HG02981 (cell line): ENCODE measurements around the gene UPP1.
A peak's percentile ranks its signal among the peaks of the same experiment; 100 is the strongest.
"Not testable (repeated sequence)": the region's sequence is repeated elsewhere in the genome, so short reads cannot be mapped to it uniquely, and the experiment has no call there.

Experiments
- ATAC-seq: cut with Tn5 transposase; IDR thresholded peaks from one replicate; pipeline ENCODE4 v1.9.1; 2021; ENCODE audit warnings: mild to moderate bottlenecking, moderate library complexity; ENCODE audit not compliant: unreplicated experiment

UPP1 gene

DNA sequence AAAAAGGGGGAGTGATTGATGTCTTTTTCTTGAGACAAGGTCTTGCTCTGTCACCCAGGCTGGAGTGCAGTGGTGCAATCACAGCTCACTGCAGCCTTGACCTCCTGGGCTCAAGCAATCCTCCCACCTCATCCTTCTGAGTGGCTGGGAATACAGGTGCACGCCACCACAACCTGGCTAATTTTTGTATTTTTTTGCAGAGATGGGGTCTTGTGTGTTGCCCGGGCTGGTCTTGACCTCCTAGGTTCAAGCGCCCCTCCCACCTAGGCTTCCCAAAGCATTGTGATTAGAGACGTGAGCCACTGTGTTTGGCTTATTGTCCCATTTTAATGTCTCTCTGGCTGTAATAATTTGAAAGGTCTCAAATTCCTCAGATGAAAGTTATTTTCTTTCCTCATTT lies 21.8 kb downstream of the UPP1 start:
- ATAC-seq = no peak

DNA sequence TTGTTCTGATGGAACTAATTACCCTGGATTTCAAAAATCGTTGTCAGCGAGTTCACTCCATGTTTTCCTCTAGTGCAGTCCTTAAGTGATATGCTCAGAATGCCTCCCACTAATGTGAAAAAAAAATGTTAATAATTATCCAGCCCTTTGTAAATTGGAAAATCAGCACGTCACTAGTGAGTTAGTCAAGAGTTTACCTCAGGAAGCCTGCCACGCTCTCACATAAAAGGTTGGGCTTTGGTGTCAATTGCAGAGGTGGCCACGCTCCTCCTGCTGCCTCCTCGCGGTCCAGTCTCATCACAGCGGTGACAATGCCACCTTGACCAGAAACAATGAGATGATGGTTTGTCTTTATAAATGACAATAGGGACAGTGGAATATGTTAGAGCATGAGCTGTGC lies 22.5 kb downstream of the UPP1 start:
- no peak for ATAC-seq

DNA sequence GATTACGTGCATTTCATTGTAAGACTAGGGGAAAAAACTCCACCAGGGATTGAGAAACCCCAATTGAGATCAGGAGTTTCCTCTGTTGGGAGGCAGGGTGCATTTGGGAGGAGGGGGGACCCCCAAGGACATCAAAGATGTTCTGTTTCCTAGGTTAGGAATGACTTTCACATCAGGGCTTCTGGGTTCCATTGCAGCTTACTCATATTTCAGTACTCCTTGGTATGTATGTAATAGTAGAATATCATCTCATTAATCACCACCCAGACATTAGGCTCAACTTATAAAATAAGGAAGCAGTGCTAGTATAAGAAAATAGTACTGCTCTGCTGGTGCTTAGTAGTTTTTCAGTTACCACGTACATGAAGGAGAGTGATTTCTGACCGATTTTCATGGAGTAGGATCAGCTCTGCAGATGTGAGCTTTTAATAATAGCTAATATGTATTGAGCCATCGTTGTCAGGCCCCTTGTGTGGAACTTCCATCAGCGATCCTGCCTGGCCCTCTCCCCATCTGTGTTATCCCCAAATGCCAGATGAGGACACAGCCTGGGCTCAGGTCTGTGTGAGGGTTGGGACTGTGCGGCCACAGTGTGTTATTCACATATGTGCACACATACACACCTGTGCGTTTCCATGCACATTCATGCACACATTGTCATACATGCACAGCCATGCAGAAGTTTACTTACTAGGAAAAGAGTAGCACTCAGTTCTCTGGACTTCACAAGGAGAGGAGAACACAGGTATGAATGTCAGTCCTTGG lies 23.5 kb downstream of the UPP1 start:
- ATAC-seq = no peak

DNA sequence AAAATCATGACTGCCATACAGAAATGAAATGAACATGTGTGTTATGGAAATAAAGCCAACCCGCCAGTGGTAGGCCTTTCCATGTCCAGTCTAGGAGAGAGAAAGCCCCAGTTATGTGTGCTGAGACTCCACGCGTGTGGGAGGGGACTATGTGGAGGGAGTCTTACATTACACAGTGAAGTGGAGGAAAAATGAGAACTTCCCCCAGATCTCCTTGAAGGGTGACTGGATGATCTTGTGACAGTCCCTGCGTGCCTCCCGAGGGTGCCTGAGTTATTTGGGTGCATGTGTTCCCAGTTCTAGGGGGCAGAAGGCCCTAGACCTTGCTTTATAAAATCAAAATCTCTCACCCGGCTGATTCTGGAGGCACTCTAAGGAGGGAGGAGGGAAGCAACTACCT lies 24.2 kb downstream of the UPP1 start:
- no peak for ATAC-seq

DNA sequence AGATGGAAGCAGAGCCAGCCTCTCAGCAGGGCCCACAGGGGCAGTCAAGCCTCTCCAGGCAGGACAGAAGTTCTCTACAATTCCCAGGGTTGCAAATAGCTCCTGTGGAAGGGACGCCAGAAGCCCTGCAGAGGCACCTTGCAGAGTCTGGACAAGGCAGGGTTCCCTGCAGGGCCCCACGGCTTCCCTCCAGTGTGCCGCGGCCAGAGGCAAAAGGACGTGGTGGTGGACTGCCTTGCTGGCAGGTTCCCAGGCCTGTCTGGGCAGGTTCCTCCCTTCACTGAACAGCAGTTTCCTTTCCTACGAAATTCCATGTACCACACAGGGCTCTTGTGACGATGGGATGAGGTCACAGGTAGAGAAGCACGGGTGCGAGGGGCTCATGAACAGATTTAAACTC lies 25.1 kb downstream of the UPP1 start:
- ATAC-seq = no peak

DNA sequence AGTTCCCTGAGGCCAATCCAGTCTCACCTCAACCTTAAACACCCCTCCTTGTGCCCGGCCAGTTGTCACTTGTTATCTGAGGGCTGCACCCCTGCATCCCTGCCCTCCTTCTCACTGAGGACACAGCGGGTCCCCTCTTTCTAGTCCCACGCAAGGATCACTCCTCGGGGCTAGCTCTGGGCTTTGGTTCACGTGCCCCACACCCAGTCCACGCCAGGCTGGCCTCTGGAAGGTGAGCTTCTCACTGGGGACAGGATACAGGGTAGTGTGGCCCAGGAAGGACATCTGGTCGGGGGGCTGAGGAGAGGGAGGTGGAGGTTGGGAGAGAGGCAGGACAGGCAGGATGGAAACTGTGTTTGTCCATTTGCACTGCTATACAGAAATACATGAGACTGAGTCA lies 25.5 kb downstream of the UPP1 start:
- no peak for ATAC-seq

DNA sequence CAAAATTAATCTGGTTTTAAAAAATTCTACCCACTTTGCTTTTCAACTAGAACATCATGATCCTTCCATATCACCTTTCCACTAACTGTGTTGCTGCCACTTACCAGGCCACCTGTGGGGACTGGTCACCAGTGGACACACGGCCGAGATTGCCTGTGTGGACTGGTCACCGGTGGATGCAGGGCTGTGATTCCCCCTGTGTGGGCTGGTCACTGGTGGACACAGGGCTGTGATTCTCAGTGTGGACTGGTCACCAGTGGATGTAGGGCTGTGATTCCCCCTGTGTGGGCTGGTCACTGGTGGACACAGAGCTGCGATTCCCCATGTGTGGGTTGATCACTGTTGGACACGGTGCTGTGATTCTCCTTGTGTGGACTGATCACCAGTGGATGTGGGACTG lies 27.0 kb downstream of the UPP1 start:
- ATAC-seq = no peak

DNA sequence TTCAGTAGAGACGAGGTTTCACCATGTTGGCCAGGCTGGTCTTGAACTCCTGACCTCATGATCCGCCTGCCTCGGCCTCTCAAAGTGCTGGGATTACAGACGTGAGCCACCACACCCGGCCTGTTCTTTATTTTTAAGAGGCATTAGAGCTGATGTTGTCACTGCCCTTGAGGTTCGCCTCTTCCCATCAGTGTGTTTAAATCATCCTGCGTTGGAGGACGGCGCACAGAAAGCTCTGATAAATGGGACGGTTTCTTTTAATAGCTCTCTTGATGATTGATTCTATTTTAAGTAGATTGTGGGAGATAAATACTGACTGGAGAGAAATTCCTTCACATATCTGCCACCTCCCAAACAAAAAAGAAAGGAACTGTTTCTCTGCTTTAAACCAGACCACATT lies 29.0 kb downstream of the UPP1 start:
- no peak for ATAC-seq

DNA sequence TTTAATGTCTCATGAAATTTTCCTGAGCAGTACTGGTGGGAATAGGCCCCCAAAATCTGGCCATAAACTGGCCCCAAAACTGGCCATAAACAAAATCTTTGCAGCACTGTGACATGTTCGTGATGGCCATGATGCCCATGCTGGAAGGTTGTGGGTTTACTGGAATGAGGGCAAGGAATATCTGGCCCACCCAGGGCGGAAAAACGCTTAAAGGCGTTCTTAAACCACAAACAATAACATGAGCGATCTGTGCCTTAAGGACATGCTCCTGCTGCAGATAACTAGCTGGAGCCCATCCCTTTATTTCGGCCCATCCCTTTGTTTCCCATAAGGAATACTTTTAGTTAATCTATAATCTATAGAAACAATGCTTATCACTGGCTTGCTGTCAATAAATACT lies 31.5 kb downstream of the UPP1 start:
- ATAC-seq = not testable (repeated sequence)

DNA sequence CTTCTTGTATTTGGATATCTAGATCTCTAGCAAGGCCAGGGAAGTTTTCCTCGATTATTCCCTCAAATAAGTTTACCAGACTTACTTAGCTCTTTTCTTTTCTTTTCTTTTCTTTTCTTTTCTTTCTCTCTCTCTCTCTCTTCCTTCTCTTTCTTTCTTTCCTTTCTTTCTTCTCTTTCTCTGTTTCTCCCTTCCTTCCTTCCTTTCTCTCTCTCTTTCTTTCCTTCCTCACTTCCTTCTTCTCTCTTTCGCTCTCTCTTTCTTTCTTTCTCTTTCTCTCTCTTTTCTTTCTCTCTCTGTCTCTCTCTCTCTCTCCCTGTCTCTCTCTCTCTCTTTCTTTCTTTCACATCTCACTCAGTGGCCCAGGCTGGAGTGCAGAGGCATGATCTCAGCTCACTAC lies 37.0 kb downstream of the UPP1 start:
- ATAC-seq = no peak

DNA sequence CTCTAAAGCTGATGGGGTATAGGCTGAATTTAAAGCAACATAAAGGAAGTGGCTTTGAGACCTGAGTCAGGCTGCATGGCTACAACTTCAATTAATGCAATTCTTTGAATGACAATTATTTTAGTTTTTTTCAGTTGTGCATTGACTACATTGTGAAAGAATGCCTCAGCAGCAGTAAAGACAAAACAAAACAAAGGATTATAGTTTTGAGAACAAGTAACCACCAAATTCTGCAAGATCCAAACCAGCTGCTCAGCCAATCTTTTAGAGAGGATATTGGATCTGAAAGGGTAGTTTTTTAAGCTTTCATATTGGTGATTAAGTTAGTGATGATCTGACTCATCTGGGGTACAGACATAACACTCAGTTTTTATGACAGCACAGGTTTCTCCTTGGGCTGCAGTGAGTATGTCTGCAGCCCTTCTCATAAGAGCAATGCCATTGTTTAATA lies 41.6 kb downstream of the UPP1 start:
- peak; percentile 79 for ATAC-seq

DNA sequence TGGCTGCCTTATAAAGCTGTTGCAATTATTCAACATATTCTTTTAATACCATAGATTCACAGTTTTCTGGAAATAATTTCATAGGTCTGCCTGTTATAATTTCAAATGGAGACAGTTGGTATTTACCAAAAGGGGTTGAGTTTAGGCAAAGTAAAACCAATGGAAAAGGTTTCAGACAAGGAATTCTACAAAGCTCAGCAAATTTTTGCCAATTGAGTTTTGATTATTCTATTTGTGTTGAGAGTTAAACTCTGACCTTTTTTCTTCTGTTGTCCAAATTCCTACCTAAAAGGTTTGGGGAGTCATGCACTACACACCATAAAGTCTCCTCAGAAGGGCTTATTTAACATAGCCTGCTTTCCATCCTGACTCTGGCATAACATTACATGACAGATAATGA lies 43.7 kb downstream of the UPP1 start:
- no peak for ATAC-seq

DNA sequence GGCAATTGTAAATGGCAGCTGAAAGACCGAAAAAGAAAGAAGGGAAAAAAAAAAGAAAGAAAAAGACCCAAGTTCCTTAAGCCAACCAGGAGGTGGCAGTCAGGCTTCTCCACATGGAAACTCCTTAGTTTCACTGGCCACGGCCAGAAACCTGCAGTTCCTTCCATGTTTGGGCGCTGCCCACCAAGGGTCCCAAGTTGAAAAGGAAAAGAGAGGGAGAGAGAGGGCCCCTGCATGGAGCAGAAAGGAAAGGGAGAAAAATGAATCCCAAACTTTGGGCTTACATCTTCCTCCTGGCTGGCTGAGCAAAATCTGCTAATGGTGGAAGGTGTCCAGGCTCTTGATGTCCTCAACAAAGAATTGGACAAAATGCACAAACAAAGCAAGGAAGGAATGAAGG lies 50.4 kb downstream of the UPP1 start:
- ATAC-seq = no peak

DNA sequence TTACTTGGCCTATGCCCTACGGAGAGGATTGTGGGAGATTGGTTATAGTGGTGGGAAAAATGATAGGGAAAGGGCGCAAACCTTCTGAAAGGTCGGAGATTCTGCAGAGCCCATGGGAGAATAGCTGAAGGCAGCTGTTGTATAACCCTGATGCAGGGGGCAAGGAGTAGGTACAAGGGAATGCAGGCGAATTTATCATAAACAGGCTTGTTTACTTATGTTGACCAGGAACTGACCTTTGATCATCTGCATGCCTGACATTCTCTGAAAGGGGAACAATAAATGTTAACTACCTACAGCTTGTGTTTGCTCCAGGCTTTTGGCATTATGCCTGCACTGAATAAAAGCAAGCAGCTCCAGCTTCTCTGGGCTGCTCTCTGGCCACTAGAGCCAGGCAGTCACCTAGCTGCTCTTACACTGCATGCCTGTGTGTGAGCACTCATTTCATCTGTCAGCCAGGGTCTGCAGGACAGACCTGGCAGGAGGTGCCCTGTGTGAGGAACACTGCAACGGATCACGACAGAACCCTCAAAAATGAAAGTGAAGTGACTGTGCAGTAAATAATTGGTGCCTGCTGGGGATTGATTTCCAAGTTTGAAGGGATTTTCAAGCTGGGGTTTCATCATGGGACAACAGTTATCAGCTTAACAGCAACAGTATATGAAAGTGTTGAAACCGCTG lies 51.1 kb downstream of the UPP1 start:
- ATAC-seq = no peak

DNA sequence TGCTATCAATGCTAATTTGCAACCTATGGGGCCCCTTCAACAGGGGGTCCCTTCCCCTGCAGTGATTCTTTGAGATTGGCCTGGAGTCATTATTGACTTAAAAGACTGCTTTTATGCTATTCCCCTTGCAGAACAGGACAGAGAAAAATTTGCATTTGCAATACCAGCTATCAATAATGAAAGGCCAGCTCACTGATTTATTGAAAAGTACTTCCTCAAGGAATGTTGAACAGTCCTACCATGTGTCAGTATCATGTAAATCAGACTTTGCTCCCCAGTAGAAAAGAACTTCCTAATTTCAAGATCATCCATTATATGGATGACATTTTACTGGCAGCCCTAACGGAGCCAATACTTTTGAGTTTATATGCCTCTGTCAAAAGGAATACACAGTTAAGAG lies 52.5 kb downstream of the UPP1 start:
- no peak for ATAC-seq

DNA sequence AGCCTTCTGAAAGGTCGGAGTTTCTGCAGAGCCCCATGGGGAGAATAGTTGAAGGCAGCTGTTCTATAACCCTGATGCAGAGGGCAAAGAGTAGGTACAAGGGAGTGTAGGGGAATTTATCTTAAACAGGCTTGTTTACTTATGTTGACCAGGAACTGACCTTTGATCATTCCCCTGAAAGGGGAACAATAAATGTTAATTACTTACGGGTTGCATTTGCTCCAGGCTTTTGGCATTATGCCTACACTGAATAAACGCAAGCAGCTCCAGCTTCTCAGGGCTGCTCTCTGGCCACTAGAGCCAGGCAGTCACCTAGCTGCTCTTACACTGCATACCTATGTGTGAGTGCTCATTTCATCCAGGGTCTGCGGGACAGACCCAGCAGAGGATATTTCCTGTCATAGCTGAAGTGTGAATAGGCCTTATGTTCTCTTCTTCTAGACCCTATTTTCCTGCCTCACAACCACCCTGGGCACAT lies 55.3 kb downstream of the UPP1 start:
- no peak for ATAC-seq

DNA sequence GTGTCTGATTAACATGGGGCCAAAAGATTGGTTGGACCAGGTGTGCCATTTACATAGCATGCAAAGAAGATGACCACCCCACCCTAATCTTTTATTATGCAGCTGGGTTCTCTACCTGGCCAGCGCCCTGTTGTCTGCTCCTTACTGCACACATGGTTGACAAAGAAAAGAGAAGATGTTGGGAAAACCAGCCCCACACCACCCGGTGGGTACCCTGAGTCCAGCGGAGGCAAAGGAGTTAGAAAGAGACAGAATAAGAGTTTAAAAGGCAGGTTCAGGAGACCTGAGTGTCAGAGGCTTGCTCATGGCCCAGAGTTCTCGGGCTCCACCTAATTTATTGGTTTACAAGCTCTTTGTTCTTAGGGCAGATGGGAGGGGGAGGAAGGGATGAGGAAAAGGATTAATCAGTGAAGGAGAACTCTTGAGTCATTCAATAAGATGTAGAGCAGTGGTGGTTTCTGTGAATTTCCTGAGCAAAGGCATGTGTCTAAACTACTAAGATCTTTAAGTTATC lies 58.1 kb downstream of the UPP1 start:
- ATAC-seq = no peak

DNA sequence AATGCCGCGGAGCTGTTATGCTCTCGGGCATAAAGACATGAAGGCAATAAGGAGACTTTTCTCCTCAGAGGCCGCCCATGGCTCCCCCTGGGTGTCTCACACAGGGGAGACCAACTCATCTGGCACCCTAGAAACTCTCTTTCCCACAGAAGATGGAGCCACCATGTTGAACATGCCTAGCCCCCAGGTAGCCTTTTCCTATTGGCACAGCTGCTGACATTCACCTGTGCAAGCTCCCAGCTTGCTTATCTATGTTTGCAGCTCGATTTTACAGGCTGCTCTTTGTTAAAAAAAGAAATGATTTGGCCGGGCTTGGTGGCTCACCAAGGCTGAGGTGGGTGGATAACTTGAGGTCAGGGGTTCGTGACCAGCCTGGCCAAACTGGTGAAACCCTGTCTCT lies 58.6 kb downstream of the UPP1 start:
- not testable (repeated sequence) for ATAC-seq

DNA sequence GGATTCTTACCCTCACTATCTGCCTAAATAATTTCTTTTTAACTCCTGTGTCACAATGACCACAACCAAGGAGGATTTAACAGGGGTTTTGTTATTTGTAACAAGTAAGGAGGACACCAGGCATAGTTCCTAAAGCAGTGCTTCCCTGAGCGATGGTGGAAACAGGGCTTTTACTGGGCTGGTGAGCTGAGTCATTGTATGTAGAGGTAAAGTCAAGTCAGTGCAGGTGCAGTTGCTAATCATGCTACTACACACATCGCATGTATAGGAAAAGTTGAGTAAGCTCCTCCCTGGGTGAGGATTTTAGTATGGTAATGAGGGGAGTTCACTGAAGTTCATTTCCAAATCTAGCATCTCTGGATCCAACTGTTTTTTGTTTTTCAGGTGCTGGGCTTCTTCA lies 59.2 kb downstream of the UPP1 start:
- ATAC-seq = no peak

DNA sequence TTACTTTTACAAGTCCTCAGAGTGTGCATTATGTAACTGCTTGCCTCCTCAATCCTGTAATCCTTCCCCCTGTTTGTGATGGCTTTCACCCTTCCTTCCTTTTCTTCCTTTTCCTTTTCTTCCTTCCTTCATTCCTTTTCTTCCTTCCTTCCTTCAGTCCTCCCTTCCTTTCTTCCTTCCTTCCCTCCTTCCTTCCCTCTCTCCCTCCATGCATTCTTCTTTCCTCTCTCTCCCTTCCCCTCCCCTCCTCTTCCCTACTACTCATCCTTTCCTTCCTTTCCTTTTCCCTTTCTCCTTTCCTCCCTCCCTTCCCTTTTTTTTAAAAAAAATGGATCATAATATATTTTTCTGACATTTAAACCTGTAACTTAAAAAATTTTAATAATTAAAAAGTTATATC lies 60.0 kb downstream of the UPP1 start:
- ATAC-seq = no peak

DNA sequence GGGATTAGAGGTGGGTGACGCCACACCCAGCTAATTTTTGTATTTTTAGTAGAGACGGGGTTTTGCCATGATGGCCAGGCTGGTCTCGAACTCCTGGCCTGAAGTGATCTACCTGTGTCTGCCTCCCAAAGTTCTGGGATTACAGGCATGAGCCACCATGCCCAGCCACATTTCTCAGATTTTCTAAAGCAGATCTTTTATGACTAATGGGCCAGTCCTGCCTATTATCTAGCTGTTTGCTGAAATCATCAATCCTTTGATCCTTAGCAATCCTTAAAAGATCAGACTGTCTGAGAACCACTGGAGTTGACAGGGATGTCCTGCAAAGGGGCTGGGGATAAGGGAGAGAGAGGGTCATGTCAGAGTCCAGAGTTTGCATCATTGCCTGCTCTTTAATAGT lies 61.0 kb downstream of the UPP1 start:
- no peak for ATAC-seq

DNA sequence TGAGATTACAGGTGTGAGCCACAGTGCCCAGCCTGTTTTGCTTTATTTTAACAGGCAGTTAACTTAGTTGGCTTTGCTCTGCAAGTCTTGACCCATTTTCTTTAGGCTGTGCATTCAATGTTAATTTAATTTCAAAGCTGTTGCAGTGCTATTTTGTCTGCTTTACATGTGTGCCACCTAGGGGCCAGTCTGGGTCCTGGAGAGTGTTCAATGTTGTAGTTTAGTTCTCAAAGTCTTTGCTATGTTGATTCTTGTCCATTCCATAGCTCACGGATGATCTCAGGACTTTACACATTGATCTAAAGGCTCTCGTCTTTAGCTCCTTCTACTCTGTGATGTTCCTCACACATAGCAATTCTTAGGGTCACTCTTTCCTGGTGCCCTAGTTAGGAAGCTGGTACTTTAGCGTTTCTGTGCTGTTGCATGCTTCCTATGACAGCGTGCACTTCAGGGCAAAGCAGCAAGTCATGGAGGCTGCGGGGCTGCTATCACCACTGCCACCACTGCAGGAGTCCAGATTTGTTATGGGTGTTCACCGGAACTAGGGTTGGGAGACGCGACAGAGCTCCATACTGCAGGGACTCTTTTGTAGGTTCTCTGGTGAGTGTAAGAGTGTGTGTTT lies 65.8 kb downstream of the UPP1 start:
- ATAC-seq = peak; percentile 71
